ENCODE results near the gene CTNND2.

The CTNND2 gene

DNA sequence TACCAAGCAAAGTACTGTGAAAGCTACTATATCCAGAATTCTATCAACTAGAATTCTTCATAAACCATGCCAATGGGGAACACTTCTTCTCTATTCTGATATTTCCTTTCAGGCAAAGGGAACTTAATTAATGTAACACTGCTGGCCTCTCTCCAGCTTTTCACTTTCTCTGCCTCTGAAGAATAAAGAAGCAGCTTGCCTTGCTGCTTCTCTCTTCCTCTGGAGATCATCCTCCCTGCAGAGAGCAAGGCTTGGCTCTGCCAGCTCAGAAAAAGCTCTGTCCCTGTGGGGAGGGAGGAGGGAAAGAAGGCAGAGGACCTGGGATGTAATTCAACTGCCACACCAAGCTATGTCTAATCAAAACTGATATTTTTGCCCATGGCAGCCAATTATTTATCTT is 6.5 kb downstream of the CTNND2 start:
- POLR2A ChIA-PET, result no interaction called here
- Histone ChIP-seq H3K9me3 (ENCODE audit: control insufficient read depth, insufficient read depth, low read depth, low read length) (no peaks in the 10 kb centered on the region), H3K4me3 (ENCODE audit: low read depth, low read length) (no peak overlapping the region), H3K4me1 (ENCODE audit: control insufficient read depth, insufficient read depth, low read length) (no peaks in the 10 kb centered on the region), H3K36me3 (ENCODE audit: control insufficient read depth in 2 of 2, insufficient read depth in 1 of 2, low read length in 2 of 2) (no peaks in the 10 kb centered on the region), H3K27ac (ENCODE audit: extremely low read depth, low read depth, low read length) (no peak overlapping the region)
- CTCF ChIA-PET, result interaction anchor here (0.8 kb wide), 1 partner anchor 1204 kb away, joined by 4 read pairs; no protein-coding TSS in a partner anchor
- TF ChIP-seq OVOL3 (tag by site-specific recombination; IDR thresholded peaks at IDR 0.05), result no peak
- TF ChIP-seq ZXDB (tag by site-specific recombination; IDR thresholded peaks at IDR 0.05), result no peak
- no peak for TF ChIP-seq ZNF596 (tag by site-specific recombination; IDR thresholded peaks at IDR 0.05)
- TF ChIP-seq ZNF24 (tag by site-specific recombination; IDR thresholded peaks at IDR 0.05), result no peak
- TF ChIP-seq ZNF223 (tag by site-specific recombination; IDR thresholded peaks at IDR 0.05), result no peak
- TF ChIP-seq HOXA7 (CRISPR knock-in tag; IDR thresholded peaks at IDR 0.05; ENCODE audit: borderline replicate concordance), result no peak
- no peak for TF ChIP-seq ZNF416 (tag by site-specific recombination; IDR thresholded peaks at IDR 0.05)
- TF ChIP-seq, protein P1, sequence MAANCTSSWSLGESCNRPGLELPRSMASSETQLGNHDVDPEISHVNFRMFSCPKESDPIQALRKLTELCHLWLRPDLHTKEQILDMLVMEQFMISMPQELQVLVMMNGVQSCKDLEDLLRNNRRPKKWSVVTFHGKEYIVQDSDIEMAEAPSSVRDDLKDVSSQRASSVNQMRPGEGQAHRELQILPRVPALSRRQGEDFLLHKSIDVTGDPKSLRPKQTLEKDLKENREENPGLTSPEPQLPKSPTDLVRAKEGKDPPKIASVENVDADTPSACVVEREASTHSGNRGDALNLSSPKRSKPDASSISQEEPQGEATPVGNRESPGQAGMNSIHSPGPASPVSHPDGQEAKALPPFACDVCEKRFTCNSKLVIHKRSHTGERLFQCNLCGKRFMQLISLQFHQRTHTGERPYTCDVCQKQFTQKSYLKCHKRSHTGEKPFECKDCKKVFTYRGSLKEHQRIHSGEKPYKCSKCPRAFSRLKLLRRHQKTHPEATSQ (tag by site-specific recombination; IDR thresholded peaks at IDR 0.05), result no peak
- TF ChIP-seq ZNF335 (tag by site-specific recombination; conservative IDR thresholded peaks at IDR 0.05), result no peak
- TF ChIP-seq FEZF1 (tag by site-specific recombination; IDR thresholded peaks at IDR 0.05), result no peak
- TF ChIP-seq ZNF530 (tag by site-specific recombination; IDR thresholded peaks at IDR 0.05; ENCODE audit: low read depth), result no peak
- no peak for TF ChIP-seq OSR2 (tag by site-specific recombination; IDR thresholded peaks at IDR 0.05)
- no peak for TF ChIP-seq ZNF658 (tag by site-specific recombination; IDR thresholded peaks at IDR 0.05)

DNA sequence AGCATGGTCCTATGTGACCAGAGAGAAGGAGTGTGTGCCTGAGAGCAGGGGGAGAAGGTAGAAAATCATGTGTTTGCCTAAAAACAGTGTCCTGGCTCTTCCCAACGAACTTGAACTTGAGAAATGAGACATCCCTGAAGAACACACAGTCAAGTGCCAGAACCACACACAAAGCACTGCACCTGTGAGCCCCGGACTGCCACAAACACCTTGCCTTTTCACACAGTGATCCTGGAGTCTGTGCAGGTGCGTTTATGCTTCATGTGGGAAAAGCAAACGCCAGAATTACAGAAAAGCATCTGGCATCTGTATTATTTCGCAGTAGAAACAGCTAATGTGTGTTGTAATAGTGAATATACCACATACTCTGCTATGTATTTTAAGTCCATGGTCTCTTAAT is 9.3 kb downstream of the CTNND2 start:
- H3K9me3 ChIP-seq (ENCODE audit: control insufficient read depth, insufficient read depth, low read depth, low read length), result no peaks in the 10 kb centered on the region
- no peak overlapping the region for H3K4me3 ChIP-seq (ENCODE audit: low read depth, low read length)
- POLR2A ChIA-PET, result no interaction called here
- TF ChIP-seq, protein P2, sequence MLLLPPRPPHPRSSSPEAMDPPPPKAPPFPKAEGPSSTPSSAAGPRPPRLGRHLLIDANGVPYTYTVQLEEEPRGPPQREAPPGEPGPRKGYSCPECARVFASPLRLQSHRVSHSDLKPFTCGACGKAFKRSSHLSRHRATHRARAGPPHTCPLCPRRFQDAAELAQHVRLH (tag by site-specific recombination; IDR thresholded peaks at IDR 0.05), result no peak
- TF ChIP-seq ZFHX2 (tag by site-specific recombination; conservative IDR thresholded peaks at IDR 0.05) (no peak), ZNF677 (tag by site-specific recombination; IDR thresholded peaks at IDR 0.05) (no peak), ZNF223 (tag by site-specific recombination; IDR thresholded peaks at IDR 0.05) (no peak), GLI2 (tag by site-specific recombination; IDR thresholded peaks at IDR 0.05; ENCODE audit: borderline replicate concordance, low read depth) (no peak)
- TF ChIP-seq, protein P3, sequence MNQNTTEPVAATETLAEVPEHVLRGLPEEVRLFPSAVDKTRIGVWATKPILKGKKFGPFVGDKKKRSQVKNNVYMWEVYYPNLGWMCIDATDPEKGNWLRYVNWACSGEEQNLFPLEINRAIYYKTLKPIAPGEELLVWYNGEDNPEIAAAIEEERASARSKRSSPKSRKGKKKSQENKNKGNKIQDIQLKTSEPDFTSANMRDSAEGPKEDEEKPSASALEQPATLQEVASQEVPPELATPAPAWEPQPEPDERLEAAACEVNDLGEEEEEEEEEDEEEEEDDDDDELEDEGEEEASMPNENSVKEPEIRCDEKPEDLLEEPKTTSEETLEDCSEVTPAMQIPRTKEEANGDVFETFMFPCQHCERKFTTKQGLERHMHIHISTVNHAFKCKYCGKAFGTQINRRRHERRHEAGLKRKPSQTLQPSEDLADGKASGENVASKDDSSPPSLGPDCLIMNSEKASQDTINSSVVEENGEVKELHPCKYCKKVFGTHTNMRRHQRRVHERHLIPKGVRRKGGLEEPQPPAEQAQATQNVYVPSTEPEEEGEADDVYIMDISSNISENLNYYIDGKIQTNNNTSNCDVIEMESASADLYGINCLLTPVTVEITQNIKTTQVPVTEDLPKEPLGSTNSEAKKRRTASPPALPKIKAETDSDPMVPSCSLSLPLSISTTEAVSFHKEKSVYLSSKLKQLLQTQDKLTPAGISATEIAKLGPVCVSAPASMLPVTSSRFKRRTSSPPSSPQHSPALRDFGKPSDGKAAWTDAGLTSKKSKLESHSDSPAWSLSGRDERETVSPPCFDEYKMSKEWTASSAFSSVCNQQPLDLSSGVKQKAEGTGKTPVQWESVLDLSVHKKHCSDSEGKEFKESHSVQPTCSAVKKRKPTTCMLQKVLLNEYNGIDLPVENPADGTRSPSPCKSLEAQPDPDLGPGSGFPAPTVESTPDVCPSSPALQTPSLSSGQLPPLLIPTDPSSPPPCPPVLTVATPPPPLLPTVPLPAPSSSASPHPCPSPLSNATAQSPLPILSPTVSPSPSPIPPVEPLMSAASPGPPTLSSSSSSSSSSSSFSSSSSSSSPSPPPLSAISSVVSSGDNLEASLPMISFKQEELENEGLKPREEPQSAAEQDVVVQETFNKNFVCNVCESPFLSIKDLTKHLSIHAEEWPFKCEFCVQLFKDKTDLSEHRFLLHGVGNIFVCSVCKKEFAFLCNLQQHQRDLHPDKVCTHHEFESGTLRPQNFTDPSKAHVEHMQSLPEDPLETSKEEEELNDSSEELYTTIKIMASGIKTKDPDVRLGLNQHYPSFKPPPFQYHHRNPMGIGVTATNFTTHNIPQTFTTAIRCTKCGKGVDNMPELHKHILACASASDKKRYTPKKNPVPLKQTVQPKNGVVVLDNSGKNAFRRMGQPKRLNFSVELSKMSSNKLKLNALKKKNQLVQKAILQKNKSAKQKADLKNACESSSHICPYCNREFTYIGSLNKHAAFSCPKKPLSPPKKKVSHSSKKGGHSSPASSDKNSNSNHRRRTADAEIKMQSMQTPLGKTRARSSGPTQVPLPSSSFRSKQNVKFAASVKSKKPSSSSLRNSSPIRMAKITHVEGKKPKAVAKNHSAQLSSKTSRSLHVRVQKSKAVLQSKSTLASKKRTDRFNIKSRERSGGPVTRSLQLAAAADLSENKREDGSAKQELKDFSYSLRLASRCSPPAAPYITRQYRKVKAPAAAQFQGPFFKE (tag by site-specific recombination; IDR thresholded peaks at IDR 0.05; ENCODE audit: borderline replicate concordance), result no peak
- no peaks in the 10 kb centered on the region for H3K4me1 ChIP-seq (ENCODE audit: control insufficient read depth, insufficient read depth, low read length)
- no peak overlapping the region for H3K27ac ChIP-seq (ENCODE audit: extremely low read depth, low read depth, low read length)
- no peaks in the 10 kb centered on the region for H3K36me3 ChIP-seq (ENCODE audit: control insufficient read depth in 2 of 2, insufficient read depth in 1 of 2, low read length in 2 of 2)
- CTCF ChIA-PET, result no interaction called here
